ENCODE results near the gene MAPK8. TPM values are rescaled to one million over a fixed set of nuclear protein-coding genes. Genes with fewer than 3 reads are reported as not detected.
"Not testable (repeated sequence)": the region's sequence is repeated elsewhere in the genome, so short reads cannot be mapped to it uniquely, and the experiment has no call there.

The MAPK8 gene
- total RNA-seq, 1 donor from 2014 or later = 44.4 TPM

GRCh38 chr10:48343921-48344598 lies 37.6 kb downstream of the MAPK8 start:
- no peaks in the 10 kb centered on the region for H3K27me3 ChIP-seq (ENCODE audit: control insufficient read depth in 3 of 3, insufficient read depth in 3 of 3, low read length in 3 of 3)
- H3K9me3 ChIP-seq (ENCODE audit: control insufficient read depth in 3 of 3, low read length in 3 of 3) = no peaks in the 10 kb centered on the region
- peaks cover 6 to 25% (median 14%) of the 10 kb centered on the region in 3 donors for H3K4me1 ChIP-seq (ENCODE audit: control insufficient read depth in 3 of 3, insufficient read depth in 3 of 3, low read length in 3 of 3)

GRCh38 chr10:48346248-48346647 lies 39.8 kb downstream of the MAPK8 start:
- not testable (repeated sequence) for H3K9ac ChIP-seq (ENCODE audit: low read depth in 1 of 3, low read length in 3 of 3); H3K27ac ChIP-seq (ENCODE audit: low read depth, low read length); H3K36me3 ChIP-seq (ENCODE audit: control insufficient read depth in 3 of 3, insufficient read depth in 3 of 3, low read length in 3 of 3); H3K4me3 ChIP-seq (ENCODE audit: low read length in 3 of 3); H3K27me3 ChIP-seq (ENCODE audit: control insufficient read depth in 3 of 3, insufficient read depth in 3 of 3, low read length in 3 of 3); H3K9me3 ChIP-seq (ENCODE audit: control insufficient read depth in 3 of 3, low read length in 3 of 3)
- H3K4me1 ChIP-seq (ENCODE audit: control insufficient read depth in 3 of 3, insufficient read depth in 3 of 3, low read length in 3 of 3) = peaks cover 6 to 22% (median 14%) of the 10 kb centered on the region in 3 donors

More at GRCh38 chr10:48343921-48344598, 37.6 kb downstream of the MAPK8 start:
- H3K9ac ChIP-seq (ENCODE audit: low read depth in 1 of 3, low read length in 3 of 3) = no peak overlapping the region
- H3K4me3 ChIP-seq (ENCODE audit: low read length in 3 of 3) = no peak overlapping the region
- H3K27ac ChIP-seq (ENCODE audit: low read depth, low read length) = no peak overlapping the region
- no peaks in the 10 kb centered on the region for H3K36me3 ChIP-seq (ENCODE audit: control insufficient read depth in 3 of 3, insufficient read depth in 3 of 3, low read length in 3 of 3)

- H3K9ac ChIP-seq (ENCODE audit: low read depth in 1 of 3, low read length in 3 of 3); H3K9me3 ChIP-seq (ENCODE audit: control insufficient read depth in 3 of 3, low read length in 3 of 3); H3K27me3 ChIP-seq (ENCODE audit: control insufficient read depth in 3 of 3, insufficient read depth in 3 of 3, low read length in 3 of 3); H3K27ac ChIP-seq (ENCODE audit: low read depth, low read length); H3K36me3 ChIP-seq (ENCODE audit: control insufficient read depth in 3 of 3, insufficient read depth in 3 of 3, low read length in 3 of 3); H3K4me3 ChIP-seq (ENCODE audit: low read length in 3 of 3): not testable (repeated sequence)
- peaks cover 6 to 16% (median 11%) of the 10 kb centered on the region in 3 donors for H3K4me1 ChIP-seq (ENCODE audit: control insufficient read depth in 3 of 3, insufficient read depth in 3 of 3, low read length in 3 of 3)
Observed at GRCh38 chr10:48347539-48347938, 41.1 kb downstream of the MAPK8 start.

GRCh38 chr10:48347943-48348342 lies 41.5 kb downstream of the MAPK8 start:
- H3K4me3 ChIP-seq (ENCODE audit: low read length in 3 of 3); H3K9me3 ChIP-seq (ENCODE audit: control insufficient read depth in 3 of 3, low read length in 3 of 3); H3K36me3 ChIP-seq (ENCODE audit: control insufficient read depth in 3 of 3, insufficient read depth in 3 of 3, low read length in 3 of 3); H3K27me3 ChIP-seq (ENCODE audit: control insufficient read depth in 3 of 3, insufficient read depth in 3 of 3, low read length in 3 of 3); H3K9ac ChIP-seq (ENCODE audit: low read depth in 1 of 3, low read length in 3 of 3); H3K27ac ChIP-seq (ENCODE audit: low read depth, low read length): not testable (repeated sequence)
- H3K4me1 ChIP-seq (ENCODE audit: control insufficient read depth in 3 of 3, insufficient read depth in 3 of 3, low read length in 3 of 3) = peaks cover 6 to 14% (median 11%) of the 10 kb centered on the region in 3 donors

GRCh38 chr10:48353246-48353645 lies 46.8 kb downstream of the MAPK8 start:
- no peak overlapping the region for H3K4me3 ChIP-seq (ENCODE audit: low read length in 3 of 3)
- no peaks in the 10 kb centered on the region for H3K36me3 ChIP-seq (ENCODE audit: control insufficient read depth in 3 of 3, insufficient read depth in 3 of 3, low read length in 3 of 3)
- H3K9ac ChIP-seq (ENCODE audit: low read depth in 1 of 3, low read length in 3 of 3) = no peak overlapping the region
- H3K27ac ChIP-seq (ENCODE audit: low read depth, low read length) = no peak overlapping the region
- H3K4me1 ChIP-seq (ENCODE audit: control insufficient read depth in 3 of 3, insufficient read depth in 3 of 3, low read length in 3 of 3) = no peaks in the 10 kb centered on the region
- H3K27me3 ChIP-seq (ENCODE audit: control insufficient read depth in 3 of 3, insufficient read depth in 3 of 3, low read length in 3 of 3) = no peaks in the 10 kb centered on the region
- no peaks in the 10 kb centered on the region for H3K9me3 ChIP-seq (ENCODE audit: control insufficient read depth in 3 of 3, low read length in 3 of 3)

- H3K4me1 ChIP-seq (ENCODE audit: control insufficient read depth in 3 of 3, insufficient read depth in 3 of 3, low read length in 3 of 3) = peaks cover 0 to 4% (median 2%) of the 10 kb centered on the region in 3 donors
Observed at GRCh38 chr10:48357631-48358030, 51.2 kb downstream of the MAPK8 start.

GRCh38 chr10:48358162-48358561 lies 51.7 kb downstream of the MAPK8 start:
- Histone ChIP-seq H3K27me3 (ENCODE audit: control insufficient read depth in 3 of 3, insufficient read depth in 3 of 3, low read length in 3 of 3) (no peaks in the 10 kb centered on the region), H3K36me3 (ENCODE audit: control insufficient read depth in 3 of 3, insufficient read depth in 3 of 3, low read length in 3 of 3) (no peaks in the 10 kb centered on the region), H3K4me1 (ENCODE audit: control insufficient read depth in 3 of 3, insufficient read depth in 3 of 3, low read length in 3 of 3) (peaks cover 0 to 4% (median 2%) of the 10 kb centered on the region in 3 donors), H3K4me3 (ENCODE audit: low read length in 3 of 3) (no peak overlapping the region), H3K27ac (ENCODE audit: low read depth, low read length) (no peak overlapping the region), H3K9ac (ENCODE audit: low read depth in 1 of 3, low read length in 3 of 3) (no peak overlapping the region), H3K9me3 (ENCODE audit: control insufficient read depth in 3 of 3, low read length in 3 of 3) (no peaks in the 10 kb centered on the region)

More at GRCh38 chr10:48357631-48358030, 51.2 kb downstream of the MAPK8 start:
- Histone ChIP-seq H3K27ac (ENCODE audit: low read depth, low read length) (no peak overlapping the region), H3K9me3 (ENCODE audit: control insufficient read depth in 3 of 3, low read length in 3 of 3) (no peaks in the 10 kb centered on the region), H3K9ac (ENCODE audit: low read depth in 1 of 3, low read length in 3 of 3) (no peak overlapping the region), H3K4me3 (ENCODE audit: low read length in 3 of 3) (no peak overlapping the region), H3K36me3 (ENCODE audit: control insufficient read depth in 3 of 3, insufficient read depth in 3 of 3, low read length in 3 of 3) (no peaks in the 10 kb centered on the region), H3K27me3 (ENCODE audit: control insufficient read depth in 3 of 3, insufficient read depth in 3 of 3, low read length in 3 of 3) (no peaks in the 10 kb centered on the region)

- H3K9ac ChIP-seq (ENCODE audit: low read depth in 1 of 3, low read length in 3 of 3) = no peak overlapping the region
- no peaks in the 10 kb centered on the region for H3K9me3 ChIP-seq (ENCODE audit: control insufficient read depth in 3 of 3, low read length in 3 of 3)
- peaks cover 1 to 4% (median 2%) of the 10 kb centered on the region in 3 donors for H3K4me1 ChIP-seq (ENCODE audit: control insufficient read depth in 3 of 3, insufficient read depth in 3 of 3, low read length in 3 of 3)
- H3K27me3 ChIP-seq (ENCODE audit: control insufficient read depth in 3 of 3, insufficient read depth in 3 of 3, low read length in 3 of 3) = no peaks in the 10 kb centered on the region
- no peak overlapping the region for H3K27ac ChIP-seq (ENCODE audit: low read depth, low read length)
- H3K4me3 ChIP-seq (ENCODE audit: low read length in 3 of 3) = no peak overlapping the region
- H3K36me3 ChIP-seq (ENCODE audit: control insufficient read depth in 3 of 3, insufficient read depth in 3 of 3, low read length in 3 of 3) = no peaks in the 10 kb centered on the region
Observed at GRCh38 chr10:48358838-48359237, 52.4 kb downstream of the MAPK8 start.

- Histone ChIP-seq H3K9me3 (ENCODE audit: control insufficient read depth in 3 of 3, low read length in 3 of 3) (no peaks in the 10 kb centered on the region), H3K9ac (ENCODE audit: low read depth in 1 of 3, low read length in 3 of 3) (no peak overlapping the region), H3K36me3 (ENCODE audit: control insufficient read depth in 3 of 3, insufficient read depth in 3 of 3, low read length in 3 of 3) (no peaks in the 10 kb centered on the region), H3K27me3 (ENCODE audit: control insufficient read depth in 3 of 3, insufficient read depth in 3 of 3, low read length in 3 of 3) (no peaks in the 10 kb centered on the region), H3K27ac (ENCODE audit: low read depth, low read length) (no peak overlapping the region), H3K4me3 (ENCODE audit: low read length in 3 of 3) (no peak overlapping the region), H3K4me1 (ENCODE audit: control insufficient read depth in 3 of 3, insufficient read depth in 3 of 3, low read length in 3 of 3) (peaks cover 2 to 4% (median 3%) of the 10 kb centered on the region in 3 donors)
Observed at GRCh38 chr10:48361176-48361575, 54.7 kb downstream of the MAPK8 start.

GRCh38 chr10:48363617-48364355 lies 57.3 kb downstream of the MAPK8 start:
- Histone ChIP-seq H3K9ac (ENCODE audit: low read depth in 1 of 3, low read length in 3 of 3) (no peak overlapping the region), H3K27me3 (ENCODE audit: control insufficient read depth in 3 of 3, insufficient read depth in 3 of 3, low read length in 3 of 3) (no peaks in the 10 kb centered on the region), H3K27ac (ENCODE audit: low read depth, low read length) (no peak overlapping the region), H3K4me1 (ENCODE audit: control insufficient read depth in 3 of 3, insufficient read depth in 3 of 3, low read length in 3 of 3) (peaks cover 2 to 4% (median 3%) of the 10 kb centered on the region in 3 donors), H3K9me3 (ENCODE audit: control insufficient read depth in 3 of 3, low read length in 3 of 3) (no peaks in the 10 kb centered on the region), H3K4me3 (ENCODE audit: low read length in 3 of 3) (no peak overlapping the region), H3K36me3 (ENCODE audit: control insufficient read depth in 3 of 3, insufficient read depth in 3 of 3, low read length in 3 of 3) (no peaks in the 10 kb centered on the region)
